Measurements from ENCODE around the gene PKNOX2. TPM values are rescaled to one million over a fixed set of nuclear protein-coding genes. Genes with fewer than 3 reads are reported as not detected.

PKNOX2 gene
- total RNA-seq, 2 experiments from 2014 or later, result not detected

- intact Hi-C loops (cut with micrococcal nuclease), result no loop called here
- peaks cover 8% of the 10 kb centered on the region for H3K27me3 Mint-ChIP-seq
- no peak overlapping the region for H3K4me3 Mint-ChIP-seq
- ChIA-PET CTCF (interaction anchor here (1.1 kb wide), 1 partner anchor 45 kb away, joined by 3 read pairs; no protein-coding TSS in a partner anchor), POLR2A (no interaction called here)
- H3K4me1 Mint-ChIP-seq (ENCODE audit: low read depth), result no peaks in the 10 kb centered on the region
- H3K27ac Mint-ChIP-seq, result no peak overlapping the region
- no peaks in the 10 kb centered on the region for H3K36me3 Mint-ChIP-seq
- H3K9me3 Mint-ChIP-seq, result no peaks in the 10 kb centered on the region
- no peak for DNase-seq
Observed at GRCh38 chr11:125389339-125390166, 225.0 kb downstream of the PKNOX2 start.

GRCh38 chr11:125390946-125391345 is 226.4 kb downstream of the PKNOX2 start:
- H3K27me3 Mint-ChIP-seq, result peaks cover 10% of the 10 kb centered on the region
- intact Hi-C loops (cut with micrococcal nuclease), result no loop called here
- ChIA-PET CTCF (no interaction called here), POLR2A (no interaction called here)
- no peak overlapping the region for H3K27ac Mint-ChIP-seq
- no peaks in the 10 kb centered on the region for H3K36me3 Mint-ChIP-seq
- no peaks in the 10 kb centered on the region for H3K4me1 Mint-ChIP-seq (ENCODE audit: low read depth)
- no peak for DNase-seq
- H3K9me3 Mint-ChIP-seq, result no peaks in the 10 kb centered on the region
- H3K4me3 Mint-ChIP-seq, result no peak overlapping the region

DNA sequence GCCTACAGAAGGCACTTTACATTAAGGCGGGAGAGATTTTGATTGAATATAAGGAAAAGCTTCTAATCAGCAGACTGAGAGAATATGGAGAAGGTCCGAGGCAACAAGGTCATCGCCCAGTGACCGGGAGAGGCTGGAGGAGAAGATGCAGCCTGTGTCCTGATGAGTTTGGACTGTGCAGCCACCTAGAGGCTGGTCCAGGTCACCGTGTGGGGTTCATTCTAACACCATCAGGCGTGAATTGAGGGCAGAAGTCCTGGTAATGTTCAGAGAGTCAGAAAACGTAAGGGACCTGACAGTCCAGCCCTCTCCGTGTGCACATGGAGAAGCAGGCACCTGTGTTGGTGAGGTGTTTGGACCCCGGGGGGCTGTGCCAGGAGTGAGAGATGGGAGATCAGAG is 228.8 kb downstream of the PKNOX2 start:
- POLR2A ChIA-PET, result no interaction called here
- Mint-ChIP-seq H3K27me3 (peaks cover 16% of the 10 kb centered on the region), H3K27ac (no peak overlapping the region), H3K4me3 (no peak overlapping the region), H3K9me3 (no peaks in the 10 kb centered on the region), H3K36me3 (no peaks in the 10 kb centered on the region), H3K4me1 (ENCODE audit: low read depth) (no peaks in the 10 kb centered on the region)
- no peak for DNase-seq
- intact Hi-C loops (cut with micrococcal nuclease), result no loop called here
- CTCF ChIA-PET, result no interaction called here

DNA sequence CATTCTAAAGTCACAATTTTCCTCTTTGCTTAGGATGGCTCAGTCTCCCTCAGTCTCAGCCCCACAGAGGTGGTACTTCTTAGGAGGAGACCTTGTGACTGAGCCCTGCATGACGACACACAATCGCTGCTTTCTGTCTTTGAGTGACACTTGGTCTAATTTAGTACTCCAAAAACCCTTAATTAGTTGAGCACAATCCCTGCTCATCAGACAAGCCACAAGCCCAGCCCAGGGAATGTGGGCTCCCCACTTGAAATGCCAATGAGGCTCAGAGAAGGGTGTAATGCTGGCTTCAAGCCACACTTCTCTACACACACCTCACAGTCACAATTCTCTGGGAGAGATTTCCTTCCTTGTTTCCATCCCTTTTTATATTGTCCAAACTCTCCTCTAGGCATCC is 229.7 kb downstream of the PKNOX2 start:
- POLR2A ChIA-PET, result no interaction called here
- H3K36me3 Mint-ChIP-seq, result no peaks in the 10 kb centered on the region
- H3K9me3 Mint-ChIP-seq, result no peaks in the 10 kb centered on the region
- H3K4me1 Mint-ChIP-seq (ENCODE audit: low read depth), result no peaks in the 10 kb centered on the region
- no peak for DNase-seq
- peaks cover 17% of the 10 kb centered on the region for H3K27me3 Mint-ChIP-seq
- intact Hi-C loops (cut with micrococcal nuclease), result no loop called here
- no peak overlapping the region for H3K4me3 Mint-ChIP-seq
- no peak overlapping the region for H3K27ac Mint-ChIP-seq
- CTCF ChIA-PET, result no interaction called here

DNA sequence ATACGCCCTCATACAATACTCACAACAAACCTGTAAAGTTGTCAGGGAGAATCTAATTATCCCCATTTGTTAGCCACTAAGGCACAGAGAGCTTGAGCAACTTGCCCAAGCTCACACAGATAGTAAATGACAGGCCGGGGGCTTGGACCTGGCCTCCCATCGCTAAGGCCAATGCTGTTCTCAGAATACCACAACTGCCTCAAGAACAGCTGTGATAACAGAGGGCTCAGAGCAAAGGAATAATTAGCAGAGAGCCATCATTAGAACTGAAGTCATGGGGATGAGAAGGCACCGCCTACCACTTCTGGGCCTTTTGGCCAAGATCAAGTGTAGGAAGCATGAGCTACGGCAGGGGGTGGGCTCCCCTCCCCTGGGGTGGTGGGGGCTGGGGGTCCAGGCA is 232.9 kb downstream of the PKNOX2 start:
- DNase-seq, result no peak
- Mint-ChIP-seq H3K27ac (no peak overlapping the region), H3K36me3 (no peaks in the 10 kb centered on the region), H3K27me3 (peaks cover 35% of the 10 kb centered on the region), H3K9me3 (no peaks in the 10 kb centered on the region), H3K4me1 (ENCODE audit: low read depth) (no peaks in the 10 kb centered on the region), H3K4me3 (no peak overlapping the region)
- CTCF ChIA-PET, result interaction anchor here (0.6 to 1.3 kb wide), 2 partner anchors 8 to 550 kb away, joined by 3 to 6 read pairs; no protein-coding TSS in a partner anchor
- POLR2A ChIA-PET, result no interaction called here
- intact Hi-C loops (cut with micrococcal nuclease), result no loop called here

- Mint-ChIP-seq H3K4me1 (ENCODE audit: low read depth) (no peaks in the 10 kb centered on the region), H3K36me3 (no peaks in the 10 kb centered on the region), H3K4me3 (no peak overlapping the region), H3K9me3 (no peaks in the 10 kb centered on the region), H3K27ac (no peak overlapping the region), H3K27me3 (peaks cover 35% of the 10 kb centered on the region)
- intact Hi-C loops (cut with micrococcal nuclease), result no loop called here
- CTCF ChIA-PET, result no interaction called here
- no peak for DNase-seq
- POLR2A ChIA-PET, result no interaction called here
Observed at GRCh38 chr11:125398475-125398874, 233.9 kb downstream of the PKNOX2 start.

DNA sequence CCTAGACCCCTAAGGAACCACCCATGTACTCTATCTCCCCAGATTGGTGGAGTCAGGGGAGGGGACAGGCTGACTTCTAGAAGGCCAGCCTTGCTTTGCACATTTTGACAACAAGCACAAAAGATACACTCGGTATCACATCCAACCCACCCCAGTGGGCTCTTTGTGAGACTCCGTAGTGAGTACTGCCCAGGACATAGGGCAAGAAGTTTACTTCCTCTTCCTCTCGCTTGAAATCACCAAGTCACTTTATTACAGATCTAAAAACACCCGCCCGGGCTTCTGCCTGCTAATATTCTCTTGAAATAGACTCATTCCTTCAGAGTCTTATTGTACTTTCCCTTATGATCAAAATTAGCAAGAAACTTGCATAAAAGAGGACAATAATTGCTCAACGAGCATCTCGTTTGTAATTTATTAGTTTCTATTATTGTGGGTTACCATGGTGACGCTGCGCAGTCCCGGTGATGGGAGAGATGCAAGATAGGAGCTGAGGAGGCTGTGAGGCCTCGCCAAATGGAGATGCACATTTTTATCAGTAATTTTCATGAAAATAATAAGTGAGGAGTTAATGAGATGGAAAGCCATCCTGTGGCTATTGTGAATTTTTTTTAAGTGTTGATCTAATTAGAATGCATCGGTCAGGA is 234.6 kb downstream of the PKNOX2 start:
- Mint-ChIP-seq H3K4me1 (ENCODE audit: low read depth) (no peaks in the 10 kb centered on the region), H3K27ac (no peak overlapping the region)
- POLR2A ChIA-PET, result no interaction called here

GRCh38 chr11:125399945-125400344 is 235.4 kb downstream of the PKNOX2 start:
- peaks cover 39% of the 10 kb centered on the region for H3K27me3 Mint-ChIP-seq
- H3K4me3 Mint-ChIP-seq, result no peak overlapping the region
- no peak overlapping the region for H3K27ac Mint-ChIP-seq
- intact Hi-C loops (cut with micrococcal nuclease), result loop anchor here (10.0 kb wide), 1 partner anchor 235 kb away; the partner anchor contains the start of gene PKNOX2
- POLR2A ChIA-PET, result no interaction called here
- CTCF ChIA-PET, result interaction anchor here (0.6 kb wide), 1 partner anchor 33 kb away, joined by 3 read pairs; no protein-coding TSS in a partner anchor
- no peaks in the 10 kb centered on the region for H3K9me3 Mint-ChIP-seq
- peaks cover 3% of the 10 kb centered on the region for H3K4me1 Mint-ChIP-seq (ENCODE audit: low read depth)
- no peaks in the 10 kb centered on the region for H3K36me3 Mint-ChIP-seq
- DNase-seq, result no peak

More for the DNA sequence above, 234.6 kb downstream of the PKNOX2 start:
- Mint-ChIP-seq H3K9me3 (no peaks in the 10 kb centered on the region), H3K36me3 (no peaks in the 10 kb centered on the region), H3K4me3 (no peak overlapping the region), H3K27me3 (peaks cover 34% of the 10 kb centered on the region)
- intact Hi-C loops (cut with micrococcal nuclease), result no loop called here
- DNase-seq, result no peak
- CTCF ChIA-PET, result interaction anchor here (0.6 kb wide), 1 partner anchor 34 kb away, joined by 3 read pairs; no protein-coding TSS in a partner anchor

- Mint-ChIP-seq H3K4me3 (no peak overlapping the region), H3K4me1 (ENCODE audit: low read depth) (peaks cover 6% of the 10 kb centered on the region), H3K9me3 (no peaks in the 10 kb centered on the region), H3K27me3 (peaks cover 43% of the 10 kb centered on the region), H3K36me3 (no peaks in the 10 kb centered on the region), H3K27ac (no peak overlapping the region)
- POLR2A ChIA-PET, result no interaction called here
- no peak for DNase-seq
- intact Hi-C loops (cut with micrococcal nuclease), result loop anchor here (10.0 kb wide), 1 partner anchor 236 kb away; the partner anchor contains the start of gene PKNOX2
- CTCF ChIA-PET, result no interaction called here
Observed at GRCh38 chr11:125401235-125401634, 236.7 kb downstream of the PKNOX2 start.

DNA sequence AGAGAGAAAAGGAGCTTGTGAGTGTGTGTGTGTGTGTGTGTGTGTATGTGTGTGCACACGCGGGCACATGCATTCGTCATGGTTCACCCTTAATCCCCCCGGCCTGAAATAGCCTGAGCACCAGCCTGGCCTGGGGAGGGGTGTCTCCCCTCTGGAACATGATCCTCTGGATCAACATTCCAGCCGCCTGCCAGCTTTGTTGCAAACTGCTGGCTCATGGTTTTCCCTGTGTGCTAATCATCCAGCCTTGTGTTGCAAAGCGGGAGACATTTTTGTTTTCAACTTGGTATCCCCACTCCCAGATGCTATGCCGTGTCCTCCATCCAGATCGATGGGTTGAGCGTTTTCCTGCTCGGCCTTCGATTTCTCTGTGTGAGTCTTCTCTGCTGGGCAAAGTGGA is 237.2 kb downstream of the PKNOX2 start:
- Mint-ChIP-seq H3K27ac (no peak overlapping the region), H3K27me3 (peaks cover 47% of the 10 kb centered on the region), H3K4me1 (ENCODE audit: low read depth) (peaks cover 6% of the 10 kb centered on the region), H3K9me3 (no peaks in the 10 kb centered on the region), H3K4me3 (no peak overlapping the region), H3K36me3 (no peaks in the 10 kb centered on the region)
- ChIA-PET CTCF (interaction anchor here (1.3 kb wide), 1 partner anchor 260 kb away, joined by 3 read pairs; no protein-coding TSS in a partner anchor), POLR2A (no interaction called here)
- intact Hi-C loops (cut with micrococcal nuclease), result loop anchor here (10.0 kb wide), 1 partner anchor 237 kb away; the partner anchor contains the start of gene PKNOX2
- no peak for DNase-seq

GRCh38 chr11:125402435-125402834 is 237.9 kb downstream of the PKNOX2 start:
- ChIA-PET CTCF (interaction anchor here (1.3 kb wide), 1 partner anchor 261 kb away, joined by 3 read pairs; no protein-coding TSS in a partner anchor), POLR2A (interaction anchor here (0.7 kb wide), 1 partner anchor 38 kb away, joined by 3 read pairs; no protein-coding TSS in a partner anchor)
- Mint-ChIP-seq H3K27me3 (peaks cover 48% of the 10 kb centered on the region), H3K36me3 (no peaks in the 10 kb centered on the region), H3K9me3 (no peaks in the 10 kb centered on the region), H3K27ac (no peak overlapping the region), H3K4me1 (ENCODE audit: low read depth) (peaks cover 6% of the 10 kb centered on the region), H3K4me3 (no peak overlapping the region)
- no peak for DNase-seq
- intact Hi-C loops (cut with micrococcal nuclease), result loop anchor here (10.0 kb wide), 1 partner anchor 238 kb away; the partner anchor contains the start of gene PKNOX2

DNA sequence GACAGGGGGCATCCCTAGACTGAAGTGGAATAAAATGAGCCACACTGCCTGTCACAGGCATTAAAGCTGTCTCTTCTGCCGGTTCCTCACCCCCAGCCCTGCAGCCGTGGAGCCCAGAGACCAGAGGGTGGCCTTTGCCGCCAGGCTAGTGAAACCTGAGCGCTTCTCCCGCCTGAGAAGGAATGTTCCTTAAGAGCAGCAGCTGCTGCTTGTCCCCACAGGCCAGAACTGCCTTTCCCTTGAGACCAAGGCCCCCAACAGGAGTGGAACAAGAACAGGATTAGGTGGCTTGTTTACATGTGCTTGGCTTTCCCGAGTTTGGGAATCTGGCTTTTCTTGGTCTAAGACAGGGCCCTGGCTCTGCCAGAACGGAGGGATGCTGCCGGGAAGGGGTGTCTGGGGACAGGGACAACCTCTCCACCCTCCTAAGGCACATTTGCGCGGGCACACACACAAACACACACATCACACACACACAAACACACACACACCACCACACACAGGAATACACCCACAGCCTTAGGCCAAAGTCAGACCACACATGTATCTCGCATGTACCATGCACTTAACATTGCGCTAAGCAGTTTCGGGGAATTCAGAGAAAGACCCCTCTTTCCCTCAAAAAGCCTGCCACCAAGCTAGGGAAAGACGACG is 239.7 kb downstream of the PKNOX2 start:
- intact Hi-C loops (cut with micrococcal nuclease), result loop anchor here (10.0 kb wide), 1 partner anchor 239 kb away; the partner anchor contains the start of gene PKNOX2
- POLR2A ChIA-PET, result no interaction called here
- no peak for DNase-seq
- Mint-ChIP-seq H3K4me3 (no peak overlapping the region), H3K9me3 (no peaks in the 10 kb centered on the region), H3K4me1 (ENCODE audit: low read depth) (peaks cover 6% of the 10 kb centered on the region), H3K27ac (no peak overlapping the region), H3K36me3 (no peaks in the 10 kb centered on the region), H3K27me3 (peaks cover 50% of the 10 kb centered on the region)
- CTCF ChIA-PET, result interaction anchor here (0.6 to 3.5 kb wide), 13 partner anchors 8 to 447 kb away, joined by 3 to 21 read pairs (median 5); no protein-coding TSS in a partner anchor

Data from activated CD4-positive, alpha-beta memory T cell treated with anti-CD3 and anti-CD28 coated beads for 36 hours (primary cell).